HepG2 (cell line): ENCODE measurements around the gene IL1R1. TPM values are rescaled to one million over a fixed set of nuclear protein-coding genes. Genes with fewer than 3 reads are reported as not detected.

Experiments
- FOSL1 ChIP-seq: sonication (generic); formaldehyde crosslinking; IDR thresholded peaks from 2 replicates; pipeline ENCODE4 v1.9.0; 2021; ENCODE audit warnings: missing genetic modification reagents, borderline replicate concordance
- FOXK2 ChIP-seq: fragments of 450-650 bp; IDR thresholded peaks from 2 replicates; pipeline ENCODE4 v1.6.1; 2016
- HNF4G ChIP-seq, 2 experiments: sonication (generic) in 1 of 2; formaldehyde crosslinking in 1 of 2; IDR thresholded peaks; 2 replicates each; pipeline versions ENCODE4 v1.4.0 to v1.6.1; 2011 to 2020; ENCODE audit warnings: borderline replicate concordance in 2 of 2, low read depth in 2 of 2, mild to moderate bottlenecking in 2 of 2, low read length in 1 of 2, missing genetic modification reagents in 1 of 2, moderate library complexity in 1 of 2
- RBFOX2 ChIP-seq: fragments of 200-400 bp; formaldehyde crosslinking; IDR thresholded peaks from 2 replicates; pipeline ENCODE4 v1.6.1; 2017; ENCODE audit warnings: low read depth, mild to moderate bottlenecking, low read length
- RFX1 ChIP-seq: fragments of 450-650 bp; IDR thresholded peaks from 2 replicates; pipeline ENCODE4 v1.6.1; 2017
- SATB2 ChIP-seq: sonication (generic); formaldehyde crosslinking; IDR thresholded peaks from 2 replicates; pipeline ENCODE4 v1.5.0; 2020; ENCODE audit warnings: missing genetic modification reagents
- SMYD3 ChIP-seq: sonication (generic); formaldehyde crosslinking; IDR thresholded peaks from 2 replicates; pipeline ENCODE4 v1.8.1; 2023; ENCODE audit warnings: mild to moderate bottlenecking, missing genetic modification reagents
- SRY ChIP-seq: sonication (generic); formaldehyde crosslinking; IDR thresholded peaks from 2 replicates; pipeline ENCODE4 v1.8.0; 2022; ENCODE audit warnings: mild to moderate bottlenecking, missing genetic modification reagents
- TCF12 ChIP-seq, 2 experiments: fragments of 450-650 bp in 1 of 2; sonication (generic) in 1 of 2; formaldehyde crosslinking in 1 of 2; IDR thresholded peaks; 2 replicates each; pipeline versions ENCODE4 v1.6.1 to v1.8.0; 2017 to 2022; ENCODE audit warnings: antibody characterized with exemption in 1 of 2, mild to moderate bottlenecking in 1 of 2, missing genetic modification reagents in 1 of 2, moderate library complexity in 1 of 2
- TRAFD1 ChIP-seq: sonication (generic); formaldehyde crosslinking; IDR thresholded peaks from 2 replicates; pipeline ENCODE4 v1.5.1; 2020; ENCODE audit warnings: missing genetic modification reagents, mild to moderate bottlenecking, borderline replicate concordance
- ZBTB1 ChIP-seq: sonication (generic); formaldehyde crosslinking; IDR thresholded peaks from 2 replicates; pipeline ENCODE4 v1.4.0; 2020; ENCODE audit warnings: missing genetic modification reagents, borderline replicate concordance
- ZBTB2 ChIP-seq: sonication (generic); formaldehyde crosslinking; IDR thresholded peaks from 2 replicates; pipeline ENCODE4 v1.8.0; 2022; ENCODE audit warnings: low read depth, missing genetic modification reagents
- ZMYM2 ChIP-seq: sonication (generic); formaldehyde crosslinking; IDR thresholded peaks from 2 replicates; pipeline ENCODE4 v1.8.0; 2022; ENCODE audit warnings: mild to moderate bottlenecking, missing genetic modification reagents
- ZNF121 ChIP-seq: sonication (generic); formaldehyde crosslinking; IDR thresholded peaks from 2 replicates; pipeline ENCODE4 v1.5.0; 2020; ENCODE audit warnings: mild to moderate bottlenecking, missing genetic modification reagents
- ZNF30 ChIP-seq: sonication (generic); formaldehyde crosslinking; IDR thresholded peaks from 2 replicates; pipeline ENCODE4 v1.5.0; 2020; ENCODE audit warnings: mild to moderate bottlenecking, missing genetic modification reagents
- ZNF724P ChIP-seq: sonication (generic); formaldehyde crosslinking; IDR thresholded peaks from 2 replicates; pipeline ENCODE4 v1.8.0; 2022; ENCODE audit warnings: missing genetic modification reagents, borderline replicate concordance
- ZNF737 ChIP-seq: sonication (generic); formaldehyde crosslinking; IDR thresholded peaks from 2 replicates; pipeline ENCODE4 v1.5.0; 2020; ENCODE audit warnings: missing genetic modification reagents, mild to moderate bottlenecking, borderline replicate concordance
- ZSCAN21 ChIP-seq: sonication (generic); formaldehyde crosslinking; IDR thresholded peaks from 2 replicates; pipeline ENCODE4 v1.8.0; 2022; ENCODE audit warnings: mild to moderate bottlenecking, missing genetic modification reagents, moderate library complexity, borderline replicate concordance
- ZSCAN22 ChIP-seq: sonication (generic); formaldehyde crosslinking; IDR thresholded peaks from 2 replicates; pipeline ENCODE4 v1.4.0; 2020; ENCODE audit warnings: mild to moderate bottlenecking, missing genetic modification reagents
- polyA plus RNA-seq, 8 experiments: library from polyadenylated mRNA; depleted of rRNA in 3 of 8; stranded (reverse) in 7 of 8; unstranded in 1 of 8; fragments of >200 nt; fragmentation: Illumina TruSeq in 4 of 8; extraction: Trizol in 4 of 8; gene quantifications; 2 replicates each; pipeline versions ENCODE4 v1.2.1 to v1.2.3, GENCODE V29; 2011 to 2016; ENCODE audit warnings: low read depth in 4 of 8, missing spikeins in 1 of 8, mixed read lengths in 1 of 8; ENCODE audit not compliant: insufficient read depth in 1 of 8
- total RNA-seq, 5 experiments: library from RNA; depleted of rRNA; stranded (reverse); fragments of >200 nt; fragmentation: Illumina TruSeq; extraction: Trizol; gene quantifications; 2 replicates each; pipeline ENCODE4 v1.2.3, GENCODE V29; 2016; ENCODE audit warnings: low read depth in 1 of 5
- TF ChIP-seq, protein P1 (sequence below): IDR thresholded peaks from 2 replicates; pipeline ENCODE4 v1.6.1; 2012; ENCODE audit warnings: low read length, improper control_type of control experiment
- TF ChIP-seq, protein P2 (sequence below): sonication (generic); formaldehyde crosslinking; conservative IDR thresholded peaks from 2 replicates; pipeline ENCODE4 v1.5.0; 2020; ENCODE audit warnings: missing genetic modification reagents

The IL1R1 gene
- total and polyA plus RNA-seq, 2 of the 13 experiments (the other 11 are each of a cell fraction or from before 2014, with no cell fraction given) = 38.0 to 93.1 TPM

DNA sequence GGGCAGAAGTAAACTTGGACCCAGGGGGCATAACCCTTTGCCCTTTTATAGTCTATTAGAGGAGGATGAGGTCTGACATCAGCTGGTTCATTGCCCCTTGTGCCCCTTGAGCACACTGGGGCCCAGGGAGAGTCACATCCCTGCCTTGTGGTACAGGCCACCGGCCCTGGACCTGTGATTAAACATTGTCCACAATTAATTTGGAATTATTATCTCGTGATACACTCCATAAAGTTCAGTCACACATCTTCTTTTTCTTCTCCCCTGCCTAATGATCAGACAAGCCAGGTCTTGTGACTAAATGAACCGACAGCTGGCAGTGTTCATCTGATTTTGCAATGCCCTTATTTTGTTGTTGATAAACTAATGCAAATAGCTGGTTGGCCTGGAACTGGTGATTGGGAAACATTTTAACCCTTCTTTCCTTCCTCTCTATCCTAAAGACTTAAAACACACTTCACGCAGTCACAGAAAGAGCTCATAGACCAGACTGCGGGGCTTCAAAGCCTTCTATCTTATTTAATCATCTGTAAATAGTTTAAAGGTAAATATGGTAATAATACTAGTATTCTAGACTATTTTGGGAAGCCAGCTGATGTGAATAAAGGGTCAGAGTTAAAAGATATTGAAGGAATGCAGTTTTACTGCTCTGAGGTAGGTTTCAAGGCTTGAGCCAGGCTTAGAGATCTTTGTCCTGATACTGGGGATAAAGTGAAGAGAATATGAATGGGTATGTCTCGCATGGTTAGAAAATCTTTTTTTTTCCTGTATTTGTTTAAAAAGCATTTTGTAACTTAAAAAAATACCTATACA is 13.4 kb downstream of the IL1R1 start (continued):
- TF ChIP-seq, protein P1, sequence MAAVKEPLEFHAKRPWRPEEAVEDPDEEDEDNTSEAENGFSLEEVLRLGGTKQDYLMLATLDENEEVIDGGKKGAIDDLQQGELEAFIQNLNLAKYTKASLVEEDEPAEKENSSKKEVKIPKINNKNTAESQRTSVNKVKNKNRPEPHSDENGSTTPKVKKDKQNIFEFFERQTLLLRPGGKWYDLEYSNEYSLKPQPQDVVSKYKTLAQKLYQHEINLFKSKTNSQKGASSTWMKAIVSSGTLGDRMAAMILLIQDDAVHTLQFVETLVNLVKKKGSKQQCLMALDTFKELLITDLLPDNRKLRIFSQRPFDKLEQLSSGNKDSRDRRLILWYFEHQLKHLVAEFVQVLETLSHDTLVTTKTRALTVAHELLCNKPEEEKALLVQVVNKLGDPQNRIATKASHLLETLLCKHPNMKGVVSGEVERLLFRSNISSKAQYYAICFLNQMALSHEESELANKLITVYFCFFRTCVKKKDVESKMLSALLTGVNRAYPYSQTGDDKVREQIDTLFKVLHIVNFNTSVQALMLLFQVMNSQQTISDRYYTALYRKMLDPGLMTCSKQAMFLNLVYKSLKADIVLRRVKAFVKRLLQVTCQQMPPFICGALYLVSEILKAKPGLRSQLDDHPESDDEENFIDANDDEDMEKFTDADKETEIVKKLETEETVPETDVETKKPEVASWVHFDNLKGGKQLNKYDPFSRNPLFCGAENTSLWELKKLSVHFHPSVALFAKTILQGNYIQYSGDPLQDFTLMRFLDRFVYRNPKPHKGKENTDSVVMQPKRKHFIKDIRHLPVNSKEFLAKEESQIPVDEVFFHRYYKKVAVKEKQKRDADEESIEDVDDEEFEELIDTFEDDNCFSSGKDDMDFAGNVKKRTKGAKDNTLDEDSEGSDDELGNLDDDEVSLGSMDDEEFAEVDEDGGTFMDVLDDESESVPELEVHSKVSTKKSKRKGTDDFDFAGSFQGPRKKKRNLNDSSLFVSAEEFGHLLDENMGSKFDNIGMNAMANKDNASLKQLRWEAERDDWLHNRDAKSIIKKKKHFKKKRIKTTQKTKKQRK = no peak
- TF ChIP-seq ZNF724P (CRISPR knock-in tag) = no peak
- TF ChIP-seq ZNF121 (CRISPR knock-in tag) = no peak
- TF ChIP-seq HNF4G (IDR thresholded peaks at IDR 0.05; ENCODE audit: borderline replicate concordance, low read depth, low read length) = peak; percentile 59
- TF ChIP-seq HNF4G (CRISPR knock-in tag; IDR thresholded peaks at IDR 0.05; ENCODE audit: borderline replicate concordance, low read depth) = 0 out of 2 replicates have a peak, but pooled peaks have one; percentile 39
- TF ChIP-seq, protein P2, sequence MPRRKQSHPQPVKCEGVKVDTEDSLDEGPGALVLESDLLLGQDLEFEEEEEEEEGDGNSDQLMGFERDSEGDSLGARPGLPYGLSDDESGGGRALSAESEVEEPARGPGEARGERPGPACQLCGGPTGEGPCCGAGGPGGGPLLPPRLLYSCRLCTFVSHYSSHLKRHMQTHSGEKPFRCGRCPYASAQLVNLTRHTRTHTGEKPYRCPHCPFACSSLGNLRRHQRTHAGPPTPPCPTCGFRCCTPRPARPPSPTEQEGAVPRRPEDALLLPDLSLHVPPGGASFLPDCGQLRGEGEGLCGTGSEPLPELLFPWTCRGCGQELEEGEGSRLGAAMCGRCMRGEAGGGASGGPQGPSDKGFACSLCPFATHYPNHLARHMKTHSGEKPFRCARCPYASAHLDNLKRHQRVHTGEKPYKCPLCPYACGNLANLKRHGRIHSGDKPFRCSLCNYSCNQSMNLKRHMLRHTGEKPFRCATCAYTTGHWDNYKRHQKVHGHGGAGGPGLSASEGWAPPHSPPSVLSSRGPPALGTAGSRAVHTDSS (CRISPR knock-in tag) = no peak
- TF ChIP-seq FOXK2 = peak; percentile 94
- no peak for TF ChIP-seq ZBTB1 (CRISPR knock-in tag)
- no peak for TF ChIP-seq ZSCAN21
- TF ChIP-seq FOSL1 (CRISPR knock-in tag) = no peak
- TF ChIP-seq RBFOX2 = no peak
- no peak for TF ChIP-seq ZNF737 (CRISPR knock-in tag)
- no peak for TF ChIP-seq TRAFD1
- no peak; the same call in 1 of the 2 replicates for TF ChIP-seq ZSCAN22
- peak; percentile 61; the same call in 1 of the 2 replicates for TF ChIP-seq SRY
- no peak for TF ChIP-seq TCF12 (IDR thresholded peaks at IDR 0.05)
- peak; percentile 97 for TF ChIP-seq TCF12 (CRISPR knock-in tag; IDR thresholded peaks at IDR 0.05)
- peak; percentile 78 for TF ChIP-seq ZMYM2 (CRISPR knock-in tag)
- TF ChIP-seq ZNF30 (CRISPR knock-in tag) = no peak
- TF ChIP-seq SATB2 (CRISPR knock-in tag) = peak; percentile 95
- no peak; the same call in 1 of the 2 replicates for TF ChIP-seq ZBTB2 (CRISPR knock-in tag)
- no peak for TF ChIP-seq RFX1
- peak; percentile 72; the same call in 1 of the 2 replicates for TF ChIP-seq SMYD3 (CRISPR knock-in tag)
